ENCODE measurements around the gene KRT77.

GRCh38 chr12:52690351-52691075, 12.8 kb downstream of the KRT77 start:
- TF ChIP-seq CTCF (IDR thresholded peaks at IDR 0.05) (no peak), POLR2A (IDR thresholded peaks at IDR 0.05) (no peak)
